OCI-LY3 (cell line): ENCODE data around the gene UGCG.

ENCODE experiments used
- CTCF ChIP-seq: fragments of 200-600, 300-600 bp; sonication (generic); IDR thresholded peaks from 2 replicates; pipeline ENCODE4 v1.5.1; 2014; ENCODE audit warnings: antibody characterized with exemption, low read length, low read depth
- EZH2phosphoT487 ChIP-seq: fragments of 200-600 bp; shearing (Covaris generic); IDR thresholded peaks from 2 replicates; pipeline ENCODE4 v1.6.1; 2018; ENCODE audit warnings: antibody characterized with exemption, mixed run types, low read depth

GRCh38 chr9:111943746-111944145 is 47.1 kb downstream of the UGCG start:
- TF ChIP-seq CTCF (no peak), EZH2phosphoT487 (no peak)
